Measurements from ENCODE around the gene PDCL3.

PDCL3 gene

DNA sequence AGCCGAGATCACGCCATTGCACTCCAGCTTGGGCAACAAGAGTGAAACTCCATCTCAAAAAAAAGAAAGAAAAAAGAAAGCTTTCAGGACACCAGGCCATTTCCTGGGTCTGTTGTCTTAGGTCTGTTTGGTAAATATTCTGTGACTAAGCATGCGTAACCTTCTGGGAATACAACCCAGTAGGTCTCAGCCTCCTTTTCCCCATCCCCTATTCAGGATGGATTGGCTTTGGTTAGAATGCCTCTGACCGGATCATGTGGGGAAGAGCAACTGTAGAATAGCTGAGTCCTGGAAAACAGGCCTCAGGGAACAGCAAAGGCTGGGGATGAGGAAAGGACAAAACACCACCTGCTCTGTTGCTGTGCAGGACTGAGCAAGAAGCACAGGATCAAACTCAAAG lies 1.6 kb upstream of the PDCL3 start:
- no peak for FAIRE-seq

DNA sequence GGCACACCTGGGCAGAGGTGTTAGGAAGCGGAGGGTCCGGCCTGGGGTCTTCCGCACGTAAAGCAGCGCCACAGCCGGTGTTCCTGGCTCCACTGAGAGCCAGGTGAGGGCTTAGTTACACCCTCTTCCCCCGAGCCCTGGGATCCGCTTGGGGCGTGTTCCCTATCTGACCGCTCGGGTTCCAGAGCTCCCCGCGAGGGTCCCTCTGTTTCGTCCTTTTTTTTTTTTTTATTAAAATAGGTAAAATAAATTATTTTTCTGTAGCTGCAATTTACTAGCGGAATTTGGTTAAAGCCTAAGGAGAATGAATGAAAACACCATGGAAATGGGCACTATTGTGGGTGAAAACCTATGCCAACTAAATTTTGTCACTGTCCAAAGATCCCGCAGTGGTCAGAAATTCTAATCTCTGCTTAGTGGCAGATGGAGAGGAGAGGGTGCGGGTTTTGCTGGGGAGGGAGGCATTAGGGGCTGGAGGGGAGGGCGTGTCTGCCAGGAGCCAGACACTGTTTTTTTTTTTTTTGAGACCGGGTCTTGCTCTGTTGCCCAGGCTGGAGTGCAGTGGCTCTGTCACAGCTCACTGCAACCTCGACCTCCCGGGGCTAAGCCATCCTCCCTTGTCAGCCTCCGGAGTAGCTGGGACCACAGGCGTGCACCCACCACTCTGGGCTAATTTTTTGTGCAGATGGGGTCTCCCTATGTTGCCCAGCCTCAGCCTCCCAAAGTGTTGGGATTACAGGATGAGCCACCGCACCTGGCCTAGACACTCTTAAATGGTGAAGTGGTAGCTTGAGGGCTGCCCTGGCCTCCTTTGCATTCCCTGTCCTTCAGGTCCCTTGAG lies 834 bp downstream of the PDCL3 start:
- FAIRE-seq, result no peak

DNA sequence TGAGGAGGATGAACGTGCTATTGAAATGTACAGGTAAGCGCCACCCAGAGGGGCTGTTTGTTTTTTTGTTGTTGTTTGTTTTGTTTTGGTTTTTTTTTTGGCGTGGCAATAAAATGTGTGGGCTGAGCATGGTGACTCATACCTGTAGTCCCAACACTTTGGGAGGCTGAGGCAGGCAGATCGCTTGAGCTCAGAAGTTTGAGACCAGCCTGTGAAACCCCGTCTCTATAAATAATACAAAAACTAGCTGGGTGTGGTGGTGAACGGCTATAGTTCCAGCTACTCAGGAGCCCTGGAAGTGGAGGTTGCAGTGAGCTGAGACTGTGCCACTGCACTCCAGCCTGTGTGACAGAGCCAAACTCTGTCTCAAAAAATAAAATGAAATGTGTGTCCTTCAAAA lies 6.2 kb downstream of the PDCL3 start:
- FAIRE-seq, result no peak

- FAIRE-seq, result no peak
Observed at GRCh38 chr2:100571668-100572067, 8.9 kb downstream of the PDCL3 start.

GRCh38 chr2:100577777-100578176 lies 15.0 kb downstream of the PDCL3 start:
- FAIRE-seq, result no peak

DNA sequence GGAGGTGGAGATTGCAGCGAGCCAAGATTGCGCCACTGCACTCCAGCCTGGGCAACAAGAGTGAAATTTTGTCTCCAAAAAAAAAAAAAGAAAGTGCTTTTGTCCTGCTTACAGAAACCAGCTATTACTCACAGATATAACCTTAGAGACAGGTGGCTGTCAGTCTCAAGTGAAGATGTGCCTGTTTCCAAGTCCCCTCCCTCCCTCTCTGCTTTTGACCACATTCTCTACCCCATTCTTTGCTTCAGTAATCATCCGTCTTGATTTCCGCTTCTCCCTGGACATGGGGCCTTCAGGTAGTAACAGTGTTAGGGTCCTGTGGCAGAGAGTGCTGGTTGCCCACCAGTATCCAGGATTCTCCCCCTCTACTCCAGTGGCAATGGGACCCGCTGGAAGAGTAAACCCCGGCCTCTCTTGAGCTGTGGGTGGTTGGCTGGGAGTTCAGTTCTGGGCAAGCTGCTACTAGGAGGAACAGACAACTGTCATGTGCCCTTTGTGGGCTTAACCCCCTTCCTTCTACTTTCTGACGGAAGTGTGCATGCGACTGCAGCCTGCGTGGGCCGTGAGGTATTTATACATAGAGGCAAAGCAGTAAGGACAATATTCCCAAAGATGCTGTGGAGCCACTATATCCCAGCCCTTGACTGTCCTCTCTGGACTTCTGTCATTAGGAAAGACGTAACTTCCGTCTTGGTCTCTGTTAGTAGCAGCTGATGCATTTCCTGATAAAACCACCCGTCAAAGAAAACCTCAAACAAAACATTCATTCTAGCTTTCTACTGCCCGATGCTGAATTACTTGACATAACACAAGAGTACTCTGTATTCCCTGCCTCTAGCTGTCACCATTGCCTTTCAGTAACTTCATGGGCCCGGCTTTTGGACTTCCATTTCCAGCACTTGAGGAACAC lies 17.8 kb downstream of the PDCL3 start:
- no peak for FAIRE-seq

- FAIRE-seq, result no peak
Observed at GRCh38 chr2:100581277-100581612, 18.5 kb downstream of the PDCL3 start.

- no peak for FAIRE-seq
Observed at GRCh38 chr2:100584816-100585215, 22.0 kb downstream of the PDCL3 start.

- no peak for FAIRE-seq
Observed at GRCh38 chr2:100588071-100588786, 25.4 kb downstream of the PDCL3 start.

DNA sequence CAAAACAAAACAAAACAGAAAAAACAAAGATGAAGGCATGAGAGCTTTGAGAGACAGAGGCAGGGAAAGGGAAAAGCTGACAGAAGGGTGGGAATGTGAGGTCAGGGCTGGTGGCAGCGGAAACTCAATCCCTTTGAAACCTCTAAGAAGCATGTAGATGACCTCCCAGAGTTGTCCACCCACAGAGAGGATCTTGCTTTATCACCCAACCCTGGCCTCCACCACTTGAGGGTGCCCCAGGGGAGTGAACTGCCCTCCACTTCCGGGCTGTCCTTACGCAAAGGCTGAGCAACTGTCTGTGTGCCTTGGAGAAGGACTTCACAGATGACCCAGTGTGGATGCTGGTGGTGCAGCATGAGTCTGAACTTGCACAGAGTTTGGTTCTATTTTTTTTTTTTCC lies 26.7 kb downstream of the PDCL3 start:
- FAIRE-seq, result no peak

DNA sequence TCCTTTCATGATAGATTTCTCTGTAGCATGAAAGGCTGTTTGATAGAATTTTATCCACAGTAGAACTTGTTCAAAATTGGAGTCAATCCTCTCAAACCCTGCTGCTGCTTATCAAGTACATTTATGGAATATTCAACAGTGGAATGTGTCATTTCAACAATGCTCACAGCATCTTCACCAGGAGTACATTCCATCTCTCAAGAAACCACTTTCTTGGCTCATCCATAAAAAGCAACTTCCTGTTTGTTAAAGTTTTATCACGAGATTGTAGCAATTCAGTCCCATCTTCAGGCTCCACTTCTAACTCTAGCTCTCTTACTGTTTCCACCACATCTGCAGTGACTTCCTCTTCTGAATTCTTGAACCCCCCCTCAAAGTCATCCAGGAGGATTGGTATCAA lies 29.4 kb downstream of the PDCL3 start:
- FAIRE-seq, result no peak

- FAIRE-seq, result no peak
Observed at GRCh38 chr2:100596465-100596864, 33.7 kb downstream of the PDCL3 start.

DNA sequence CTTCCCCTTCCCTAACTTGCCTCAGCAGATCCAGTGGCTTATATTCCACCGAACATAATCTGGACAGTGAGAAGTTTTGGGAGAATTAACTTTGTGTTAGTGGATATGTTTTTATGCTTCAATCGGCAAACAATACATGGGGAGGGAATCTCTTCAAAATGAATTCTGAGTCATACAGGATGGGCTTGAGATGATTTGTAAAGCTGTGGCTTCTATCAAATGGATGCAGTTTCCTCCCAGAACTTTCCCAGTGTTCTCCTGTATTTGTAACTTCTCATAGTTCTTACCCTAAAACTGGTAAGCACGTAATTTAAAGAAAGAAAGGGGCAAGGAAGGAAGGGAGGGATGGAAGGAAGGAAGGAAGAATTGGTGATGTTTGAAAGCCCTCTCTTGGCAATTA lies 36.8 kb downstream of the PDCL3 start:
- no peak for FAIRE-seq

- FAIRE-seq, result no peak
Observed at GRCh38 chr2:100601661-100602060, 38.9 kb downstream of the PDCL3 start.

GRCh38 chr2:100603414-100603813 lies 40.6 kb downstream of the PDCL3 start:
- FAIRE-seq, result no peak

DNA sequence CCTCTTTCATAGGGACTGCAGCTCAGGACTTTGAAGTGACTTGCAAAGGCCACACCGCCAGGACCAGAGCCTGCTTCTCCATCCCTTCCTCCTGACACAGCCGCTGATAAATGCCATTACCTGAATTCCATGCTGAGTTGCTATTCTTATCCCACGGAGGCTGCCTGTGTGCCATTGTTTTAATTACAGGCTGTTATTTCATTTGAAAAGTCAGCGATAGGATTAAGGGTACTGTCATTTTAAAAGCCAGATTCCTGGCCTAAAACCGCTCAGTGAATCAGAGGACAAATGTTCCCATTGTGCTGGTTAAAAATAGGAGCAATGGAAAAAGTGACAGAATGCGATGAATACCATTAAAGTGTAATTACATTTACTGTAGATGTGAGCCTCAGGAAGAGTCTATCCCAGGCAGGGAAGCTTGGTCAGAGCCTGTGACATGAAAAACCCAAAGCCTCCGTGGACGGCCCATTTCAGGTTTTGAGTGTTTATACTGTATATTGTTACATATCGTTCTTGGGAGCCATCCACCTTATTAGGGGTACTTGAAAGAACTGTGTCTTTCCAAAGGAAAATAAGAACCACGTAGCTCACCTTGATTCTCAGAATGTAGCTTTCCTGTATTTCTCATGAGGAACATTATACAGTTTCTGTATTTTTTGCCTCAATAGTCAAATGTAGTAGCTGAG lies 41.3 kb downstream of the PDCL3 start:
- no peak for FAIRE-seq

GRCh38 chr2:100606332-100606725 lies 43.5 kb downstream of the PDCL3 start:
- no peak for FAIRE-seq

- no peak for FAIRE-seq
Observed at GRCh38 chr2:100606726-100607343, 44.0 kb downstream of the PDCL3 start.

DNA sequence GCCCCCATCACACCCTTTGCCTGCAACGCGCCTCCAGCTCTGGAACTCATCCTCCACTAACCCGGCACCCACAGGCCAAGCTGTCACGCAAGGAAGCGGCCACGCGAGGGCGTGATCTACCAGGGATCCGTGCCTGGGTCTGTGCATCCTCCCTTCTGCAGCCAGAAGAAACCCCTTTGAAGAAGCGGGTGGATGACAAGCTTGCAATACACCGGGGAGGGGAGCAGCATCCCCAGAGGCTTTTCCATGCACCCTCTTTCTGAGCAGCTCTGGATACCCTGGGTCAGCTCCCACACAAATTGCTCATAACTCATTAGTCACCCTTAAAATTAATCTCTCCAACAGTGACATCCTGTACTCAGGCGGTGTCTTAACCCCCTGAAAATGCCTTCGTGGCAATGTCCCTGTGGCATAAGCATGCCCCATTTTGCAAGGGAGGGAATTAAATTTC lies 47.6 kb downstream of the PDCL3 start:
- FAIRE-seq, result no peak

- no peak for FAIRE-seq
Observed at GRCh38 chr2:100611079-100612029, 48.6 kb downstream of the PDCL3 start.

DNA sequence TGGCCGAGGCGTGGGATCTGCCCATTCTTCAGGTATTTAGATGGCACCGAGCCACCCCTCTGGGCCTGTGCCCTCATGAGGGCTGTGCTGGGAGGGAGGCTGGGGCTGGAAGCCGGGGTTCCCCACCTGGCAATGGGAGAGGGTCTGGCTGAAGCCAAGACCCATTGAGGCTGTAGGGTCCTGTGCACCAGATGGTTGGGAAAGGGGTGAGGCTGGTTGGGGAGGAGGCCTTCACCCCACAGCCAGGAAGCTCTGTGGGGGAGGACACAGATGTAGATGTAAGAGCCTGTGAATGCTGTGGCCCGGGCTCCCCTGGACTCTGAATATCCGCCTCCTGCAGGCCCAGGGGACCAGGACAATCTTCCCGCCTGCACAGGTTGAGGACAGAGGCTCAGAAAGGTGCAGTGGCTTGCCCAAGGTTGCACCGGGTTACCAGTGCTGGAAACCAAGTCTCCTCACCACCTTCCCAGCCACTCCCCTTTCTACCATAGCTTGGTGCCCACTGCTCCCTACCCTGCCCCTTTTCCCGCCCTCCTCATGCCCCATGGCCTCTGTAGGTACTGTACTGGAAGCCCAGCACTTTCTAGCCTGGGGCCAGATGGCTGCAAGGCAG lies 49.7 kb downstream of the PDCL3 start:
- FAIRE-seq, result no peak

Data from G401.6 (cell line).